HG02870 (cell line): ENCODE data around the gene OSR1.
"Not testable (repeated sequence)": the region's sequence is repeated elsewhere in the genome, so short reads cannot be mapped to it uniquely, and the experiment has no call there.

Experiments used
- ATAC-seq: cut with Tn5 transposase; IDR thresholded peaks from one replicate; pipeline ENCODE4 v1.9.1; 2021; ENCODE audit warnings: mild to moderate bottlenecking, moderate library complexity; ENCODE audit not compliant: unreplicated experiment

Gene OSR1

DNA sequence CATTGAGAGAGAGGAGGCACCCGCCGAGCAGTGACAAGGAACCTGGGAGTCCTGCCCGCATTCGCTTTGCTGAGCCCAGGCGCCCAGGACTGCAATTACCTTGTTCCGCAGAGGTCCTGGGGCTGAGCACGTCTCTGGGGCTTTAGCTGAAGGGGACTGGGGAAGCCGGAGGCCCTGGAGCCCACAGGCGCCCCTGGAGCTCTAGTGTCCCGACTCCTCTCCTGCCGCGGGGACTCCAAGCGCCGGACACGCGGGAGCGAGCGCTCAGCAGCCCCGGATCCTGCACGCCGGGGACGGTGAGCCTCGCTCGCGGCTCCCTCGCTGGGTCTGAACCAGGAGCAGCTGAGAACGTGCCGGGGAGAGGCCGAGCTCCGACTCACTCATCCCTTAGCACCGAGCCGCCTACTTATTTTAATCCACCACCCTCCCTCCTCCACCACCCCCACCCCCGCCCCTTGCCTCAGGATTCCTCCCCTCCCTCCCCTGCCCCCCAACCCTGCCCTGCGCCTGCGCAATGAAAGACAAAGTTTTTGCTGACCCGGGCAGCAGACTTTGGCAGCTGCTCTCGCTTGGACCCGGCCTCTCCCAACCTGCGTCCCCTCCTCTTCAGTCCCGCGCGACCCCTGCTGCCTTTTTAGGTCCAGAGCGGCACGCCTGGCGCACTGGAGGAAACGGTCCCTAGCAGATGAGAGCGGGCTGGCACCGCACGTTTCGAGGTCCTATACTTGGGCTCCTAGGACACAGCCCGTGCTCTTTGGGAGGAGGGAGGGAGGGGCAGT lies at the start of gene OSR1:
OSR1 (minus strand) TSS at position 382 of the 779 bp plus-strand sequence. CDS start 4,818 bp downstream, outside the sequence.
- ATAC-seq: no peak

DNA sequence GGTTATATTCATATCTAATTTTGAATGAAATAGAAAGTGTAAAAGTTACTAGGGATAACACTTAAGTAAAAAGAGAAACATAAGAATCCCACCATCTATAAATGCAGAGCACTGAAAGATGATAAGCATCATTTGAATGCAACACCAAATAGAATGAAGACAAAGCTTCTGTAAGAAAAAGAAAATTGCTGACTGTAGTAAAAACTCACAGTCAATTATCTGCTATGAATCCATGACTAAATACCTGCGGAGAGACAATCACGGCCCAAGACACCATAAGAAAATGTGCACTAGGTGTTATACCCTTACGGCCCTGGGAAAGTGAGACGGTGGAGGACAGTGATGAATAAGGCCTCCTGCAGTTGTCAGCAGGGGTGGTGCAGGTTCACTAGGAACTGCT lies 45.4 kb upstream of the OSR1 start:
- no peak for ATAC-seq

GRCh38 chr2:19392191-19392590 lies 33.8 kb upstream of the OSR1 start:
- no peak for ATAC-seq

- not testable (repeated sequence) for ATAC-seq
Measured at GRCh38 chr2:19389469-19389868, 31.0 kb upstream of the OSR1 start.

GRCh38 chr2:19380532-19380931 lies 22.1 kb upstream of the OSR1 start:
- no peak for ATAC-seq

- no peak for ATAC-seq
Measured at GRCh38 chr2:19378939-19379338, 20.5 kb upstream of the OSR1 start.

DNA sequence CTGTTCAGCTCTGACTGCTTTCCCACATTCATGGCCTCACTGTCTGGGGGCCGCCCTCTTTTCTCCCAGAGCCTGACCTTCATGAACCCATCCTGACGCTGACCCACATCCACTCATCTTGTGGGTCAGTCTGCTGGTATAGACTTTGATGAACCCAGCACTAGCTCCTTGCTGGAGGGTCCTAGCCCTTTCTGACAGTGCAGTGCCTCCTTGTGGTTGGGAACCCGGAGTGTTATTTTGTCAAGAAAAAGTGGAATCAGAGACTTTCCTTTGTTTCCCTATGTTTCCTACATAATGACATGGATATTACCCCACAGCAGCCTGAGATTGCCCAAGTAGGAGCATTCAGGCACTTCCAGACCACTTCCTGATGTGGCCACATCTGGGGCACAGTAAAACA lies 19.3 kb upstream of the OSR1 start:
- ATAC-seq: no peak

- no peak for ATAC-seq
Measured at GRCh38 chr2:19373352-19373751, 14.9 kb upstream of the OSR1 start.

- no peak for ATAC-seq
Measured at GRCh38 chr2:19371996-19372582, 13.7 kb upstream of the OSR1 start.

GRCh38 chr2:19369341-19369955 lies 11.0 kb upstream of the OSR1 start:
- no peak for ATAC-seq

DNA sequence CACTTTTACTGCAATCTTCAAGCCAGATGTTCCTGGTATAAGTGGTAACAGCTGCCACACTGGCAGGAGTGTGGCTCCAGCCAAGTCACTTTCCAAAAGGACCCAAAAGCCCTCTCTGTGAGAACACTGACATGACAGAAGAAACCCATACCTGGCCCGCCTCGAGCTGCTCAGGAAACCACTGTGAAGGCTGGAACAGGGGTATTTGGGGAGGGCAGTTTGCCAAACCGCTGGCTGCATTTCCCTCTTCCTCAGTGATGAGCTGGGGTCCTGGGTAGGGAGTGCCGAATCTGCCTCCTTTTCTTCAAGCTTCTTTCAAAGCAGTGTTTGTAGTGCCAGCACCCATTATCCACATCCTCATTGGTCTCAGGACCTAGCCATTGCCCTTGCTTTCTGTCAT lies 10.3 kb upstream of the OSR1 start:
- ATAC-seq: no peak

DNA sequence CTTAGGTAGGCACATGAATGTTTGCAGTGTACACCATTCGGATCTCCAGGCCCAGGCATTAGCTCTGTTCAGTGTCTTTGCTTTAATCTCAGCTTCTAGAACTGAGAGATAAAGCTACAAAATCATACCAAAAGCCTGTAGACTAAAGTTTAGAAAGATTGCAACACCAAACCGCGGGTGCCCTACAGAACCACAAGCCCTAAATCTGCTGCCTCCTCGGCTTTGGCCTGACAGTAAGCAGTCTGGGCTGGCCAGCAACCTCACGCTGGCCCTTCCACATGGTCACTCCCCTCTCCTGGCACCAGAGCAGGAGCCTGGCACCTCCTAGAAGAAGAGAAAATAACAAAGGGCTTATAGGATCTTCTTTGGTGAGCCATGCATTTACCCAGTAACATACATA lies 8.9 kb upstream of the OSR1 start:
- no peak for ATAC-seq

GRCh38 chr2:19365126-19365525 lies 6.7 kb upstream of the OSR1 start:
- ATAC-seq: no peak

DNA sequence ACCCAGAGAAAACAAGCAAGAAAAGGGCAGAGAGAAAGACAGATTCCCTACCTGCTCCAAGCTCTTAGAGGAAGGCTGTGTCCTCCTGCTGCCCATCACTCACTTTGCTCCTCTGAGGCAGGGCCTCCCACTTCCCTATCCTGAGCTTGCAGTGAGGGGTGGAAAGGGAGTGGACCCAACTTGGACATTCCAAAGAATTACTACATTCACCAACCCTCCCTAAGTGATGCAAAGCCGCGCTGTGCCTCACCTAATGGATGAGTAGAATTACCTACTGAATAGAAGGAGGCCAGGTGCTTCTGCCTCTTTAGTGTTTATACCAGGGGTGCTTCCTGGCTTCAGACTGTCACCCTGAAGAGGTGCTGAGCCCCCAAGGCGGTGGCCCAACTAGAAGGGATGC lies 5.6 kb upstream of the OSR1 start:
- no peak for ATAC-seq

DNA sequence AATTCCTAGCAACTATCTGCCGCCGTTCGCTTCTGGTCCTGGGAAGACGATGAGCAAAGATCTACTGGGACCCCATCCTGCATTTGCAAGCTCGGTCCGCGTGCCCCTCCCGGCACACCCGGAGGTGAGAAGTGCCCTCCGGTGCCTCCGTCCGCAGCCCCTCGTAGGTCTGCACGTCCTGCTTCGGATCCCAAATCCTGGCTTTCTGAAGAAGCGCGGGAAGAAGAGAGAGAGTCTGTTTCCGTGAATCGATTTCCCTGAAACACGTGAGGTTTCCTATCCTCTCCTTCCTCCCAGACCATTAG lies 5.0 kb upstream of the OSR1 start:
- no peak for ATAC-seq

DNA sequence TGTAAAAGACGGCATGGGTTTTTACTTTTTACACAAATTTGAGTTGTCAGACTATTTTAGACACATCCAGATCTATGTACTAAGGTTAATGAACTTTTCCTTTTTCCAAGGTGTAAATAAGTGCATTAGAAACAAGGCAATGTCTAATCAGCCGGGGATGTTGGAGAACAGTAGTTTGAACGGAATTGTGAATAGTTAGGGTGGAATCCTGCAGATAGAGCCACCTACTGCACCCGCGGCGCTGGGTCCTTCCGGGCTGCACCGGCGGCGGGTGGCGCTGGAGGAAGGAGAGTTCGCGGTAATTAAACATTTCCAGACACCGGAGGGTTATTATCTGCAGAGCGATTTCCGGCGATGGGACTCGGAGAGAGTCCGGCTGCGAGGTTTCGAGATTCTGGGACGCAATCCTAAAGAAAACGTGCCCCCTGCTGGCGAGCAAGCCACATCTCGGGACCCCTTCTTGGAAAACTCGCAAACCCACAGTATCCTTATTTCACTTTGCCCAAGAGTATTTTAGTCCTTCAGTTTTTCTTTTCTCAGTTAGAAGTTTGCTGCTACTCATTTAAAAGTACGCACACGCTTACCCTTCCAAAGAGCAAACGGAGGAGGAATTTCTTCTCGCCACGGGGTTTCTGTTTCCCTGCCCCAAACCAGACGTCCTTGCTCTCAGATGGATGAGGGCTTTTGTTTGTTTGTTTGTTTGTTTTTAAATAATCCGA lies 4.5 kb upstream of the OSR1 start:
- ATAC-seq: peak; percentile 35

- no peak for ATAC-seq
Measured at GRCh38 chr2:19362094-19362754, 3.8 kb upstream of the OSR1 start.

DNA sequence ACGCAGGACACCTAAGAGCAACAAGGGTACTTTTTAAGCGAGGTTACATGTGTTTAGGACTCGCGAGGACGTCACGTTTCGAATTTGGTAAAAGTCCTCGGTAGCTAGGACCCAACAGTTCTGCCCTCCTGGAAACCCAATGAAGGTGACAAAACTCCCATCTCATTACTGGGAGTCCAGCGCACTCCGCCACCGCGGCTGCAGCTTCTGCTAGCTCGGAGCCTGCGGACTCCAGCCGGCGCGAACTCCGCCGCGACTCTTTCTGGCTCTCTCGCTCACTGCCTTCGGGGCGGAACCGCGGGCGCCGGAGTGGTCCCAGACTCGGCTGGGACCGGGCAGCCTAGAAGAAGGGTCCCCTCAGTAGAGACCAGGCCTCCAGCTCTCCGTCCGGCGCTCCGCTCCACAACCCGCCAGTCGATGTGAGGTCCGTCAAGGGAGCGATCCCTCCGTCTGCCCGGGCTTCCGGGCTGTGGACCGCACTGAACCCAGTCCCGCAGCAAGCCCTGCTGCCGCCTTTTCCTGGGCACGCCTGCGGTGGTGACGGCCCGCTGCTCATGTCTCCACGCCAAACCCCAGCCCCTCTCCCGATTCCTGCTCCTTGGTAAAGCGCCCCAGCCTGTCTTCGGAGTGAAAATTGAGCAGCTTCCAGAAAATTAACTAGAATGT lies 3.0 kb upstream of the OSR1 start:
- ATAC-seq: no peak

DNA sequence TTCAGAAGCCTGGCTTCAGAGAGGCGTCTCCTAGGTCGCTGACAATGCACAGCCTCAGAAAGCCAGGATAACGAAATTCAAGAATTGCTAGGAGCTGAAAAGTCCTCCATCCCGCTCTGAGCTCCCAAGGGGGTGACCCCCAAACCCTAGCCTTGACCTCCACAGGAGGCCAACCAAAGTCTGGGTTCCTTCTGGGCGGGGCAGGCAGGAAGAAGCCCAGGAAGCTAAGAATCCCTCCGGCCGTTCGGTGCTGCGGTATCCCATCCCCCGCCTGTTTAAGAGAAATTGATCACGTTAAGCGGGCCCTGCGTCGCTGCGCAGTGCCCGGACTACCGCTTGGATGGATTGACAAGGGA lies 2.5 kb upstream of the OSR1 start:
- no peak for ATAC-seq

GRCh38 chr2:19360266-19360965 lies 2.0 kb upstream of the OSR1 start:
- no peak for ATAC-seq
